GM18502 (cell line): ENCODE data around the gene MROH2A.
A peak's percentile ranks its signal among the peaks of the same experiment; 100 is the strongest.
"Not testable (repeated sequence)": the region's sequence is repeated elsewhere in the genome, so short reads cannot be mapped to it uniquely, and the experiment has no call there.

ENCODE experiments used
- ATAC-seq: cut with Tn5 transposase; IDR thresholded peaks from one replicate; pipeline ENCODE4 v1.9.1; 2021; ENCODE audit warnings: mild to moderate bottlenecking; ENCODE audit not compliant: unreplicated experiment, poor library complexity

The MROH2A gene

GRCh38 chr2:233852056-233852455 is 73.9 kb downstream of the MROH2A start:
- ATAC-seq, result no peak

- no peak for ATAC-seq
Measured at GRCh38 chr2:233853353-233853752, 75.2 kb downstream of the MROH2A start.

- no peak for ATAC-seq
Measured at GRCh38 chr2:233853883-233854240, 75.7 kb downstream of the MROH2A start.

GRCh38 chr2:233854241-233854981 is 76.3 kb downstream of the MROH2A start, which contains the start of gene HJURP:
TSS of gene HJURP (minus strand) at chr2:233854535. CDS start at chr2:233854500, 35 bp downstream.
- peak; percentile 96 for ATAC-seq

- no peak for ATAC-seq
Measured at GRCh38 chr2:233855345-233855744, 77.2 kb downstream of the MROH2A start.

- ATAC-seq, result no peak
Measured at GRCh38 chr2:233856184-233856583, 78.1 kb downstream of the MROH2A start.

GRCh38 chr2:233857511-233858141 is 79.5 kb downstream of the MROH2A start:
- no peak for ATAC-seq

- no peak for ATAC-seq
Measured at GRCh38 chr2:233858331-233858730, 80.2 kb downstream of the MROH2A start.

- no peak for ATAC-seq
Measured at GRCh38 chr2:233862261-233862768, 84.2 kb downstream of the MROH2A start.

- ATAC-seq, result no peak
Measured at GRCh38 chr2:233865838-233866237, 87.7 kb downstream of the MROH2A start.

GRCh38 chr2:233866479-233866878 is 88.3 kb downstream of the MROH2A start:
- ATAC-seq, result no peak

GRCh38 chr2:233867993-233868532 is 89.9 kb downstream of the MROH2A start, which contains the start of gene MSL3B:
TSS of gene MSL3B (minus strand) at chr2:233868386.
- peak; percentile 56 for ATAC-seq

GRCh38 chr2:233871432-233871831 is 93.3 kb downstream of the MROH2A start:
- no peak for ATAC-seq

- not testable (repeated sequence) for ATAC-seq
Measured at GRCh38 chr2:233872125-233872524, 94.0 kb downstream of the MROH2A start.

GRCh38 chr2:233882353-233882752 is 104.2 kb downstream of the MROH2A start:
- ATAC-seq, result no peak
